Lung microvascular endothelial cell (primary cell): ENCODE results near the gene SH3BP2. TPM values are rescaled to one million over a fixed set of nuclear protein-coding genes. Genes with fewer than 3 reads are reported as not detected.

Experiments
- DNase-seq, 2 donors: peaks; one replicate each; pipeline versions ENCODE4 v3.0.0 to v3.0.0-alpha.2; 2010; ENCODE audit warnings: low read depth in 2 of 2
- total RNA-seq: library from RNA; depleted of rRNA; stranded (reverse); fragments of >200 nt; gene quantifications from 2 replicates; pipeline ENCODE4 v1.2.1, GENCODE V29; 2014

Gene SH3BP2
- total RNA-seq, 1 donor from 2014 or later, result 14.5 TPM

DNA sequence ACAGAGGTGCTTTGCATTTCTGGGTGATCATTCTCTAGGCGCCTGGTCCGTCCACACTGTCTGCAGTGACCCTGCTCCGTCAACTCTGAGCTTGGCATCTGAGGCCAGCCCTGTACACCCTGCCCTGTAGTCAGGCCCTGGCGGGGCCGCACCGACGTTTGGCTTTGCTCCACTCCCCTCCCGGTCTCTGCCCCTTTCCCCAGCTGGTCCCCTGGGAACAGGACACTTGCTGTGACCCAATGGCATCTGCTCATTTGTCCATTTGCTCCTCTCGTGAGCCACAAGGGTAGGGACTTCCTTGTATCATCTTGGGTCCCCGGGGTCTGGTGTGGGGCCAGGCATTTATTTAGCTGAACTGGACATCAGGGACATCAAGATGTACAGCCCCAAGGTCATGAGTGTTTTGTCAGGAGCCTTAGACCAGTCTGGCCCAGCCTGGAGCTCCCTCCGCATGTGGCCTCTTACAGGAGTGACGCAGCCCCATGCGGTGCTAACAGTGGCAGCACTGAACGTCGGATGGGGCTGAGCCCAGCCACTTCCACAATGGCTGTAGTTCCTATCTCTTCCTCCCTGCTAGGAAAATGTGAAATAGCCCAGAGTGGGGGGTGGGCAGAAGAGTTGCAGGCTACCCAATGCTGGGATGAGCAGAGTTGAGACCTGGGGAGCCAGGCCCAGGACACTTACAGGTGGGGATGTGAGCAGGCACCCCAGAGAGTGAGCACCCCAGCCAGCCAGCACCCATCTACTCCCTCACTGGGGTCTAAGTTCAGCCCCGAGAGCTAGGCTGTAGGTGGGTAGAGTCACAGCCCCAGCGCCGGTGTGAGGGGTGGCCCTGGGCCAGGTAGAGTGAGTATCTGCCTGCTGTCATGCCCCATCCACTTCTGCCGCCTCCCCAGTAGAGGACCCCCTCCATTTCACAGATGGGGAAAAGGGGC lies 2.0 kb upstream of the SH3BP2 start:
- peak in 1 of 2 donors; percentile 45 for DNase-seq

DNA sequence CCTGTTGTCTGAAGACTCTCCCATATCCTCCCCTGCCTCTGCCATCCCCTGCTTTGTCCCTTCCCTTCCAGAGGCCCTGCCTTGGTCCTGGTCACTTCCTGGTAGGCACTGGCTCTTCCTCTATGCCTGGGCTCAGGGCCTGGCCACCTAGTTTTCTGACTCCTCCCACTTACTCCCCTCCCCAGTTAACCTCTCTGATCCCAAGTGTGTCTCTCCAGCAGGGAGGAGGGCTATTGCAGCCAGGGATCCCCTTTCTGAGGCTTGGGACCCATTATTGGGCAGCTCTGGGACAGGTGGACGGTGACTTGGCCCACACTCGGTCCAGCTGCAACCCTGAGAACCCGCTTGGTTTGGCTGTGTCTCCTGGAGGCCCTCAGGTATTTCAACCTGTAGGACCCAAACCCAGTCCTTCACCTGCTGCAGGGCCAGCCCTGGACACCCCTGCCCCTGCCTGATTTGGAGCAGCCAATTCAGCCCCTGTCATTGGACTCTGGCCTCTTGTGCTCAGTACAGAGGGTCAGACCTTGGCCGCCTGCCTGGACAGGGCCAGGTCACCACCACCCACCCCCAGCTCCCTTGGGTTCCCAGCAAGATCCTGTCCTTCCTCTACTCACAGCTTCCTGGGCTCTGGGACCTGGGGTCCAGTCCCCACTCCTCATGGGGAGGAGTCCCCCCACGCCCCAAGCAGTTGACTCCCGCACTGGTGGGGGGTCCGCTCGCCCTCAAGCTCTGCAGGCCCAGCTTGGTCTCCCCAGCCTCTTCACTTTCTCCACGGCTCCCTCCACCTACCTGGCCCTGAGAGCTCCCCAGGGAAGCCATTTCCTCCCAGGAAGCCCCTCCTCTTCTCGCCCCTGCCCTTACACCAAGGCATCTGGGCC lies 1.1 kb upstream of the SH3BP2 start:
- peak in 1 of 2 donors; percentile 0 for DNase-seq

DNA sequence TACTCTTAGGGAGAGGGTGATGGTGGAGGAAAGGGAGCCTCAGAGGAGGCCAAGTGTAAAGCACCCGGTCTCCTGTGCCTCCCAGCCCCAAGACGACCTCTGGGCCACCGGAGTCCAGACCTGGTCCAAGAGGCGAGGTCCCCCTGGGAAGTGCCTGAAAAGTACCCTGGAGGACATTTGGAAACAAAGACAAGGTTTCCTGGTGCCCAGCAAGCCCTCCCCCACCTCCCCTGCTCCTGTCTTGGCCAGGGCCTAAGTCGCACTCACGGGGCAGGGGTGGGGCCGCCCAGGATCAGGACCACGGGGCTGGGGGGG lies 532 bp upstream of the SH3BP2 start:
- DNase-seq, result no peak

DNA sequence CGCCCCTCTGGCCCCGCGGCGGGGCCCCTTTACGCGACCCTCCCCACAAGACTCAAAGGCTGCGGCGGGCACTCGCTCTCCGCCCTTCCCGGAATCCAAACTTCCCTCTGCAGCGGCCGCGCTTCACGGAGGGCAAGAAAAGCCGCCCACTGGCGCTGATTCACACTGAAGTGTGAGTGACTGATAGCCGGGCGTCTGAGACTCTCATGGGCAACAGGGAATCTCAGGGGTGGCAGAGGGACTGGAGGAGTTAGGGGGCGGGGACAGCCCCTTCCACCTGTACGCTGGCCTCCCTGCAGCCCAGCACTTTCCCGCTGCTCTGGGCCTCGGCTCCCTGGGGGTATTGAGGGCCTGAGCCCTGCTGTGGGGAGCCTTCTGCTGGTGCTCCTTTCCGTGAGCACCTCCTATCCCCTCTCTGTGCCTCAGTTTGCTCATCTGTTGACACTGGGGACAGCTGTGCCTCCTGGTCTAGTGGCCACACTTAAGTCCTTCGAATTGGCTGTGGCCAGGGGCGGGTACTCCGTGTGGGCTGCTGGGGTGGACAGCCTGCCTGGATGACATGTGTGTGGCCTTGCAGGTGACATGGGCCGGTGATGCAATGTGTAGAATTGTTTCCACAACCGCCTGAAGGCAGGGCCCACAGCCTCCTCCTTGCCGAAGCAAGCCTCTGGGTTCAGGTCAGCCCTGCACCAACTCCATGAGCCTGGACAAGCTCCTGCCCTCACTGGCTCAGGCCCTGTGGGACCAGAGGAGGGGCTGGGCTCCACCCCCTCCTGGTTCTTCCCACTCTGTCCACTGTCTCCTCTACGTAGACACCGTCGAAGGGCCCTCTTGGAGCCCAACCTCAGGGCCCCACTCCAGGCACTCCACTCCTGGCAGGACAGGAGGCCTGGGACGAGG lies 951 bp downstream of the SH3BP2 start:
- DNase-seq, result peak; percentile 34 to 57

DNA sequence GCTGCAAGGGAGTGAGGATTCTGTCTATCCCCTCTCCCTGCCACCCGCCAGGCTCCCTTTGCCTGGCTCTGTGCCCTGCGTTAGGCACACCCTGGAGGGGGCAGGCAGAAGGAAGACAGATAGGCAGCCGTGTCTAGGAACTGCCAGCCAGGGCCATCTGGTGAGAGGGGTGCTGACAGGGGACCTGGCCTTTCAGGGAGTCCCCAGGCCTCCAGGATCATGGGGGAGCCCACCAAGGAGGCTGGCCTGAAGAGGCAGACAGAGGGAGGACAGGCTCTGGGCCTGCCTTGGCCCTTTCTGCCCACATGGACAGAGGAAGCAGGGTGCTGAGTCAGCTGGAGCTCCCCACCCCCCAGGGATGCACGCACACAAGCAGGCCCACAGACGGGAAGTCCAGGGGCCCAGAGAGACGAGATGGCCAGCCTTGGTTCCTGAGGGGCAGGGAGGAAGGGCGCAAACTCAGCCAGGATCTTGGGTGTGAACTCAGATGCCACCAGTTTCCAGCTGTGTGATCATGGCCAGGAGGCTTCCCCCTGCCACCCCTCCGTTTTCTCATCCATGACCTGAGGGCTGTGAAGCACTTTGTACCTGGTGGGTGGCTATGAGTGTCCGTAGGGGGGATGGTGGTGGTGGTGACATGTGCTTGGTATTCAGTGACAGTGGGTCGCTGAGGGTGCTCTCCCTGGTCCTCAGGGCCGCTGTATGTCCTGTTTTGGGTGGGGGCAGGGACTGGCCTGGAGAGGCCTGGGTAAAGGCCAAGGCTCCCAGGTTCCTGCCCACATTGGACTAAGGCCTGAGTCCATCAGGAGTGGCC lies 1.8 kb downstream of the SH3BP2 start:
- DNase-seq, result peak; percentile 35 to 82

DNA sequence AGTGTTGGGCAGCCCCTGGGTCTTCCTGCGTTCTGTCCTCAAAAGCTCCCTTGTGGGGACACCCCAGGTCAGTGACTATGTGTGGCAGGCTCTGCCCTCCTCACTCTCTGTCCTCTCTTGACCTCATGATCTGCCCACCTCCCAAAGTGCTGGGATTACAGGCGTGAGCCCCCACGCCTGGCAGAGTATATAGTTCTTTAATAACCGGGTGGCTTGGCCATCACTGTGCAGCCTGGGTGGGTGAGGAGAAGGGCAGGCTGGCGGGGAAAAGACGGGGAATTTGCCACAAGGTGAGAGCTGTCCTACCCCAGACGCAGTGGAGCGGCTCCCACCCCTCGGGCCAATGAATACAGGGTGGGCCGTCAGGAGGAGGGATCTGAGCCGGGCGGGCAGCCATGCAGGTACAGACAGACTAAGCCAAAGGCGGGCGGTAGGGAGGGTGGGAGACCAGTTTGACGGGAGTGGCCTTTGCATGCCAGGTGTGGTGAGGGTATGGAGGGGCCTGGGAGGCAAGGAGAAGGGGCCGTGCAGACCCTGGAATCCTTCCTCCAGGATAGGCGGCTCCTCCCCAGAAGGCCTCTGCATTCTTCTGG lies 2.5 kb downstream of the SH3BP2 start:
- DNase-seq, result peak; percentile 0 to 1

DNA sequence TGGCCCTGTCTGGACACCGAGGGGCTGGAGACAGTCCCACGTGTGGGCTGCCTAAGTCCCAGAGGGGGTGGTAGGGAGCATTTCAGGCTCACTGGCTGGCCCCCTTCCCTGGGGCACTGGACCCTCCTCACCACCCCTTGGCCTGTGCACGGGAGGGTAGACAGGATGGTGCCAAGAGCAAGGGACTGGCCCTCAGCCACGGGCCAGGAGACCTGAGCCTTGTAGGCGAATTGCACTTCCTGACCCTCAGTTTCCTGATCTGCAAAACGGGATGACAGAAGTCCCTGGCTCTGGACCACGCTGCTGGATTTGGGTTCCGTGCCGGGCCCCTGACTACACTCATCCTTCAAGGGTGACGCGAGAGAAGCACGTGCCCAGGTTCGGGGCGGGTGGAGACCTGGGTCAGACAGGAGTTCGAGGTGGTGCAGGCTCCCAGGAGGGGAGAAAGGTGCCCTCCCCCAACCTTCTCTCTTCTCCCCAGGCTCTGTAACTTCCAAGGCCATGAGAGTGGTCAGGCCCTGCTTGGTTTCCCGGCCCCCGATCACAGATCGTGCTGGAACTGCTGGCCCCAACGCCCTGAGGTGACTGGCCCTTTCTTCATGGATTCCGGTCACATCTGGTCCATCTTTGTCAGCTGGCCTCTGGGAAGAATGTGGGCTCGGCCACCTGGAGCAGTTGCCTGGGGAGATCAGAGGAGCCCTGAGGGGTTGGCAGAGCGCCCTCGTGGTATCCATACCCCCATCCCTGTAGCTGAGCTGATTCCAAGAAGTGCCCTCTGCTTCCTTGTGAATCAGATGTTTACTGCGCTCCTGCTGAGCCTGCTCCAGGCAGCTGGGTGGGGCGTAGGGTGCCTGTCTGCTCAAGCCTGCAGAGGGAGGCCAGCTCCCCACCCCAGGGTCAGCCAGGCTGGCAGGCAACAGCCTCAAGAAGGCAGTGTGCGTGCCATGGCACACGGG lies 3.3 kb downstream of the SH3BP2 start:
- peak; percentile 14 to 66 for DNase-seq

DNA sequence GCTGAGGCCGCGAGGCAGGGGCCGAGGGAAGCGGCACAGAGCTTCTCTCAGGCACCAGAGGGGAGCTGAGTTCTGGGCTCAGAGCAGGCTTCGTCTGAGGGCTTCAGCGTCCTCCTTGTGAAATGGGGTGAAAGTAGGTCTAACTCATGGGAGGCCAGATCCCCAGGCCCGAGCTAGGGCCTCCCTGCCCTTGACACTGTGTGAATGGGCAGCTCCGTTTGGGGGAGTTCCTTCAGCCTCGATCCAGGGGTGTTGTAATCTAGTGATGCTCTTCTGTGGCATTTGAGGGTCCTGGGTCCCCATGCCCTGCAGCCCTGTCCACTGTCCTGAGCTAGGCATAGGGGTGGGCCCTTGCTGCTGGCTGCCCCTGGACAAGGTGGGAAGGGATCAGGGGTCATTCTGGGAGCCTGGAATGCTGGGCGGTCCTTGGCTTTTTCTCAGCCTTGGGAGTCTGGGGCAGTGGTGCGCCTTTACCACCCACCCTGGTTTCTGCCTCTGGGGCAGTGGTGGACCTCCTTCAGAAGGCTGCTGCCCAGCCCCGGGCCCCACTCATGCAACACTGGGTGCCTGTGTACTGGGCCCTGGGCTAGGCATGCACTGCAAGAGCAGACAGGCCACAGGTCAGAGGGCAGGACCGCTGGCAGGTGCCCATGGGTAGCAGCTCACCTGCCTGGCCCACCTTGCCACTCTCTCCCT lies 4.1 kb downstream of the SH3BP2 start:
- peak; percentile 0 to 2 for DNase-seq

DNA sequence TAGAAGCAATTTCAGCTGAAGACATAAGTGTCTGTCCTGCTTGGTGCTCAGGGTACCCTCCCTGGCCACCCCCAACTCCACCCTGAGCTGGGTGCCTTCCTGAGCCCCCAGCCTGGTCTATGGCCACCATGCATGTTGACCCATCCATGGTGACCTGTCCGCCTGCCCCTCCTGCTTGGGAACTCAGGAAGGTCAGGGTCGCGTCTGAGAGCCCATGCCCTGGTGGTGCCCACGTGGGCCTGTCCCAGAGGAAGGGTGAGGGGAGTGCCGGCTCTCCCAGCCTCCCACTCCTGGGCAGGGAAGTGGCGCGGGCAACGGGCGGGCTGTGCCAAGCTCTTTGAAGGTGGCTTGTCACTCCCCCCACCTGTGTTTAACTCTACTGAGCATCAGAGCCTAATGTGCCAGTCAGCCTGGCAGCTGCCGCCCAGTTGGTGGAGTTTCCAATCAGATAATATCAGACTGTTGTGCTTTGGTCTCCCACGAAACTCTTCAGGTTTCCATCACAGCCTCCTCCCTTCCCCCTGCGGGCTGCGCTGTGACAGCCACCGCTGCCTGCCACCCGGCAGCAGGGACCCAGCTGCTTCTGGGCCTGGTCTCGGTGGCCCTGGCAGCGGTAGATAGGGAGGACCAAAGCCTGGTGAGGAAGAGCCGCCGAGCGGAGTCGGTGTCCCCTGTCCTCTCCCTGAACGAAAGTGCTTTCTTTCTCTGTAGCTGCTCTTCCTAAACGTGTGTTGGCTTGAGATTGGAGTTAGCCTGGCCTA lies 4.8 kb downstream of the SH3BP2 start:
- peak; percentile 2 to 35 for DNase-seq

DNA sequence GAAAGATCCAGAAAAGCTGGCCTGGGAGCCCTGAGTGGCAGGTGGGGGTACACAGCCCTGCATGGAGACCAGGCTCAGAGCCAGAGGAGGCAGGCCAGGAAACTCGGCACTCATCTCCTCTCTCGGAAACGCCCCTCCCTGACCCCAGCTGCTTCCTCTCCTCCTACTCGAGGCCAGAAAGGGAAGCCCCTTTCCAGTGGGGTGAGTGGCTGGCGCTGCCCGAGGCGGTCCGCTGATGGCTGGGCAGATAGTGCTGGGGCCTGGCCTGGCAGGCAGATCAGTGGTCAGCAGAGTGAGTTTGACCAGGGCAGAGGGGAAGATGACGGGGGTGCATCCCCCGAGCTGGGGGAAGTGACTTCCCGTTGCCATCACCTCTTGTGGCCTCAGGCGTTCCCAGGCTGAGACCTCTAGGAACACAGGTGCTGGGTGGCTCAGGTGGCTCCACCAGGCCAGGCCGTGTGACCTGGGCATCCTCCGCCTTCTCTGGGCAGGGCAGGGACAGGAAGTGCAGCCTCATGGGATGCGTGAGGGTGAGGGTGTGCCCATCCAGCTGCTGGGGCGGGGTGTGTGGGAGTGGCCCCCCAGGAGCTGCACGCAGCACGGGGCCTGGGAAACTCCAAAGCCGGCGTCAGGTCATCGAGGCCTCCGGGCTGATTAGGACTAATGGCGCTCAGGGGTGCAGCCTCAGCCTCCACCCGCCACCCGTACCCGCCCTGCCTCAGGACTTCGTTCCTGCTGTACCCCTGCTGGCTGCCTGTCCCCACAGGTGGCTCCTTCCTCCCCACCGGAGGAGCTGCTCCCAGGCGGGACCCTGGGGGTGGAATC lies 5.7 kb downstream of the SH3BP2 start:
- peak; percentile 63 to 86 for DNase-seq

DNA sequence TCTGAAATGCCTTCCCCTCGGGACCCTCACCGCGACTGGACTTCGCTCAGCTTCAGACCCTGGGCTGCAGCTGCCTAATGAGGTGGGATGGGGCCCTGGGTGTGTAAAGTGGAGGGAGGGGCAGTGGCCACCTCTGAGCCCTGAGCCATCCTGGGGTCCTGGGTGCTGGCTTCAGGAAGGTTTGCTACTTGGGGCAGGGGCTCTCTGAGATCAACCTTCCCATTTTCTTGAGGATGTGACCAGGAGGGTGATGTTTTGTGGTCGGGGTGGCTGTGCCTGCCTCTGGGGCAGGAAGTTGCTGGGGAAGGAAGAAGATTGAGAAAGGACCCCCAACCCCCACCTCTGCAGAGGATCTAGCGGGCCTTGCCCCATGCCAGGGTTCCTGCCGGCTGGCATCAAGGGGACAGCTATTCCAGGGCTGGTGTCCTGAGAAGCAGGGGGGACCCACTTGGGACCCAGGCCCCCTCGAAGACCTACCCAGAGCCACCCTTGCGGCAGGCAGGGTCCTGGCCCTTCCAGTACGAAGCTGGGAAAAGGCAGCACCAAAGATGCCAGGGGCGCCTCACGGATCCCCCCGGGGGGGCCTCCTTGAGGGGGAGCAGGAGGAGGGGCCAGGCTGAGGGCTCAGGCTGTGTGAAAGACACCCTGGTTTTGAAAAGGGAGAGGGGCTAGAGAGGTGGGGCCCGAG lies 6.5 kb downstream of the SH3BP2 start:
- no peak for DNase-seq

DNA sequence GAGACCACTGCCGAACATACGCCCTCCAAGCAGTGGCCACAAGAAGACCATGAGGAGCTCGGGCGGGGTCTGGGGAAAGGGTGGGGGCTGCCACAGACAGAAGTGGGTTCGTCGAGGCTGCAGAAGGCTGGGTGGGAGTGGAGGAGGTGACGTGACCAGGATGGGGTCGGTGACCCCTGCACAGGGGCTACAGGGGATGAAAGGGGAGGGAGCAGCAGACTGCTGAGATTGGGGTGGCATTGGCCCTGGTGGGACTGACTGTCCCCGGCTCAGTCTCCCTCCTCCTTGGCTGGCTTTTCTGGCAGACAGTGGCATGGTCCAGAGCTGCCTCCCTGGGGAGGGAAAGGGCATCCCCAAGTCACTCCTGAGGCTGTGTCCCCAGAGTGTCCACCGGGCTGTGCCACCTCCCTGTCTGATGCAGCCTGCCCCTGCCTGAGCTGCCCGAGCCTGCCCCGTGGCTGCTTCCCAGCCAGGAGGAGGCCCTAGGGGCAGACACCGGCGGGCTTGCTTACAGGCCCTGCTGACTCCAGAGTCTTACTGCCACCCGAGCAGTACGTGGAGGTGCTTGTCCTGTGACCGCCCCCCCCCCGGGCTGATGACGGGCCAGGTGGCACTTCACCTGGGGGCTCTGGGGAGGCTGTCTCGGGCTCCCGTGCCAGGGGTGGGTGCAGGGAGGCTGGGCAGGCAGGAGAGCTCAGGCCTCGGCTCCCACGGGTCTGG lies 7.2 kb downstream of the SH3BP2 start:
- DNase-seq, result no peak

DNA sequence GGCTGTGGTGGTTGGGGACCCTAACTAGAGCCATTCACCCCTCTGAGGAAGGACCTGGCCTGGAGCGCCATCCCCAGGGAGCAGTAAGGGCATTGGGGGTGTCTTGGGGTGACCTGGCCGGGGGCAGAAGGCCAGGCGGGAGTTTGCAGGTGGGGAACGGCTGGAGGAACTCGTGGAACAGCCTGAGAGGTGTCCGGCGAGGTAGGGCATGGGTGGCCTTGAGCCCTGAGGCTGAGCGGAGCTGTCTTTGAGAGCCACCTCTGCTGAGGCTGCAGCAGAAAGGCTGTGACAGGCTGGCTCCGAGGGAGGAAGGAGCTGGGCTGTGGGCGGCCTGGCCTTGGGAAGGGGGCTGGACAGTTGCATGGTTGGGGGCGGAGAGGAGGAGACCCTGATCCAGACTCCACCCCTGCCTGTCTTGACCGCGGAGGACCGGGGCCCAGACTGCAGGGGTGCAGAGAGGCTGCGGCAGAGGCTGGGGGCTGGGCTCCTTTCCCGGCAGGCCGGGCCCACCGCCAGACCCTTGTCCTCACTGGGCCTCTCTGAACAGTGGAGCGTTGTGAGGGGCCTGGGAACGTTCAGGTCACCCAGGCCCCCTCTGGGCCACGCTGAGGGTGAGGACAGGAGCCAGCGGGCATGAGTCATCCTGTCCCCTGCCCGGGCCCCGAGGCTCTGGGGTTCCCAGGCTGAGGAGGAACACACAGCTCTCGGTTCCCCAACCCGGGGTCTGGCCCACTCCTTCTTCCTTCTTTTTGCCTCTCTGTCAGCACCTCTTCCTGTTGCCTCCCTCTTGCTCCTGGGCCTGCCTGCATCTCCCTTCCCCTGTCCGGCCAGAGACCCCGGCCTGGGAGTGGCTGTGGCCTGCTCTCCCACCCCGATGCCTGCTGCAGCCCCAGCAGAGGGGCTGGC lies 8.1 kb downstream of the SH3BP2 start:
- DNase-seq, result peak in 1 of 2 donors; percentile 37
